CD4-positive, alpha-beta memory T cell (primary cell): ENCODE measurements around the gene NDE1. TPM values are rescaled to one million over a fixed set of nuclear protein-coding genes. Genes with fewer than 3 reads are reported as not detected.

Experiments
- CTCF ChIA-PET: fragments of 350-600 bp; sonication (Branson Sonifier 250); formaldehyde crosslinking; loops from one replicate; lab custom pipeline; 2021; ENCODE audit warnings: inconsistent platforms; ENCODE audit not compliant: partially characterized antibody; lab: Charles Lee
- POLR2A ChIA-PET: fragments of 350-600 bp; sonication (Branson Sonifier 250); formaldehyde crosslinking; loops from one replicate; lab custom pipeline; 2021; ENCODE audit not compliant: partially characterized antibody; lab: Charles Lee
- DNase-seq, 5 donors: peaks; one replicate each; pipeline versions ENCODE4 v3.0.0 to v3.0.0-alpha.2; 2020 to 2022; ENCODE audit warnings: mixed read lengths in 1 of 5
- H3K27ac ChIP-seq: one replicate; pipeline ENCODE4 v1.7.0; 2013; ENCODE audit warnings: low read depth, low read length
- H3K27me3 ChIP-seq: 2 replicates; pipeline ENCODE4 v1.7.0; 2013; ENCODE audit warnings: mild to moderate bottlenecking, low read length, moderate library complexity; ENCODE audit not compliant: insufficient read depth
- H3K36me3 ChIP-seq: 2 replicates; pipeline ENCODE4 v1.7.0; 2013; ENCODE audit warnings: mild to moderate bottlenecking, low read length, moderate library complexity; ENCODE audit not compliant: insufficient read depth
- H3K4me1 ChIP-seq: 2 replicates; pipeline ENCODE4 v1.7.0; 2013; ENCODE audit warnings: mild to moderate bottlenecking, low read length, moderate library complexity; ENCODE audit not compliant: insufficient read depth
- H3K4me3 ChIP-seq, 2 donors: one replicate each; pipeline ENCODE4 v1.7.0; 2013; ENCODE audit warnings: low read length in 2 of 2, mild to moderate bottlenecking in 1 of 2
- H3K9me3 ChIP-seq, 2 donors: one replicate each; pipeline ENCODE4 v1.7.0; 2013; ENCODE audit warnings: low read length in 2 of 2, control low read depth in 1 of 2; ENCODE audit not compliant: control insufficient read depth in 1 of 2
- H3K27ac Mint-ChIP-seq, 7 donors: one replicate each; pipeline ENCODE4 v1.8.0; 2020 to 2021; ENCODE audit warnings: mixed read lengths in 7 of 7, mild to moderate bottlenecking in 6 of 7, inconsistent platforms in 3 of 7, moderate library complexity in 3 of 7
- H3K27me3 Mint-ChIP-seq, 2 donors: one replicate each; pipeline ENCODE4 v1.8.0; 2020 to 2021; ENCODE audit warnings: mixed read lengths in 2 of 2
- H3K36me3 Mint-ChIP-seq, 2 donors: one replicate each; pipeline ENCODE4 v1.8.0; 2020 to 2021; ENCODE audit warnings: mixed read lengths in 2 of 2, inconsistent platforms in 1 of 2, mild to moderate bottlenecking in 1 of 2
- H3K4me1 Mint-ChIP-seq, 4 donors: one replicate each; pipeline ENCODE4 v1.8.0; 2020 to 2021; ENCODE audit warnings: mixed read lengths in 4 of 4, mild to moderate bottlenecking in 1 of 4
- H3K4me3 Mint-ChIP-seq, 8 donors: one replicate each; pipeline ENCODE4 v1.8.0; 2020 to 2021; ENCODE audit warnings: mixed read lengths in 8 of 8, mild to moderate bottlenecking in 7 of 8, moderate library complexity in 6 of 8, inconsistent platforms in 3 of 8
- H3K9me3 Mint-ChIP-seq, 8 donors: one replicate each; pipeline ENCODE4 v1.8.0; 2020 to 2021; ENCODE audit warnings: mixed read lengths in 8 of 8, mild to moderate bottlenecking in 5 of 8, inconsistent platforms in 3 of 8, moderate library complexity in 1 of 8
- intact Hi-C: fragments of 100-400 bp; cut with micrococcal nuclease; formaldehyde crosslinking; loops from one replicate; pipeline ENCODE4 v1.15.1; 2023
- polyA plus RNA-seq, 2 donors: library from polyadenylated mRNA; unstranded; fragments of 300-500 nt; fragmentation: Illumina TruSeq; gene quantifications; one replicate each; pipeline ENCODE4 v1.2.3, GENCODE V29; 2021
- total RNA-seq, 2 experiments: library from RNA; stranded (reverse); gene quantifications; one replicate each; pipeline ENCODE4 v1.2.3, GENCODE V29; 2021

The NDE1 gene
- total and polyA plus RNA-seq, 4 experiments from 2014 or later = 15.3 to 128 (median 93.8) TPM

DNA sequence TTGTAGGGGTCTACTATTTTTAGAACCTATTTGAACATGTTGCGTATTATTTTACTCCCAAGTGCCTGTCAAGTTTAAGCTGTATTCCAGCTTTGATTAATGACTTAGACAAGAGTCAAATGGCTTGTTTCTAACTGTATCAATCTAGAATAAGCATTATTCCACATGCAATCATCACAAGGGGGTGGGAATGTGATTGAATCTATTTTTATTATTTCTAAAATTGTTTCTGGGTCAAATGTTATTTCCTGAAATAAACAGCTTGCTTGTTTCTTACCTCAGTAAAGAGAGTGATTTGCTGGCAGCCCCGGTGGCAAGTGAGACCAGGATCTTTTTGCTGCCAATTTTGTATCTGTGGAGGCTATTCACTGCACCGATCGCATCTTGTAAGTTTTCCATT is 28.6 kb upstream of the NDE1 start:
- Mint-ChIP-seq H3K4me3 (no peak overlapping the region), H3K9me3 (no peaks in the 10 kb centered on the region), H3K4me1 (peaks cover 0 to 4% (median under 1%) of the 10 kb centered on the region in 4 donors), H3K27me3 (no peaks in the 10 kb centered on the region), H3K27ac (no peak overlapping the region), H3K36me3 (peaks cover 64 to 90% of the 10 kb centered on the region in 2 donors)
- H3K4me3 ChIP-seq = no peak overlapping the region
- H3K4me1 ChIP-seq = no peaks in the 10 kb centered on the region
- no peaks in the 10 kb centered on the region for H3K27me3 ChIP-seq
- no peak for DNase-seq
- ChIA-PET CTCF (interaction anchor here (0.6 to 1.1 kb wide), 4 partner anchors 21 to 507 kb away, joined by 3 read pairs; no protein-coding TSS in a partner anchor), POLR2A (no interaction called here)
- no peaks in the 10 kb centered on the region for H3K9me3 ChIP-seq
- peaks cover 81% of the 10 kb centered on the region for H3K36me3 ChIP-seq
- intact Hi-C loops = no loop called here
- no peak overlapping the region for H3K27ac ChIP-seq

DNA sequence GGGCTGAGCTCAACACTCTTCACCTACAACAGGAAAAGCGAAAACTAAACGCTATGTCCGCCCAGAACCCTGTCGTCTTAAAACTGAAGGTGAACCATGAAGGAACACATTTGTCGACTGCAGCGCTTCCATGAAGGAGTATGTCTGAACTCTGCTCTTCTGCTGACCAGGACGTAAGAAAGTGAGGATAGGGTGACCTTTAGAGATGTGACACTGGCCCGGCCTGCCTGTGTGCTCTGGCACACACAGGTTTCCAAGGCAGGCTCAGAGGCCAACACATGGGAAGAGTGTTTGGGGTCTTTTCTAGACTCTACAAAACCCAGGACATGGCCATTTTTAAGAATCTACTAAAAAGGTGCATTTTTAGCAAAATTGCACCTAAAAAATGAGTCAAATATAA is 28.2 kb upstream of the NDE1 start:
- intact Hi-C loops = no loop called here
- Mint-ChIP-seq H3K27ac (peak overlapping the region in 2 of 7 donors; percentile 23 to 43), H3K4me3 (no peak overlapping the region), H3K36me3 (peaks cover 60 to 85% of the 10 kb centered on the region in 2 donors), H3K27me3 (no peaks in the 10 kb centered on the region), H3K9me3 (no peaks in the 10 kb centered on the region), H3K4me1 (peaks cover 0 to 4% (median under 1%) of the 10 kb centered on the region in 4 donors)
- Histone ChIP-seq H3K36me3 (peaks cover 76% of the 10 kb centered on the region), H3K4me1 (no peaks in the 10 kb centered on the region), H3K4me3 (no peak overlapping the region), H3K27me3 (no peaks in the 10 kb centered on the region), H3K27ac (no peak overlapping the region), H3K9me3 (no peaks in the 10 kb centered on the region)
- POLR2A ChIA-PET = interaction anchor here (1.0 kb wide), 1 partner anchor 18 kb away, joined by 3 read pairs; no protein-coding TSS in a partner anchor
- no peak for DNase-seq
- CTCF ChIA-PET = interaction anchor here (0.8 to 1.1 kb wide), 3 partner anchors 20 to 193 kb away, joined by 3 read pairs; no protein-coding TSS in a partner anchor

DNA sequence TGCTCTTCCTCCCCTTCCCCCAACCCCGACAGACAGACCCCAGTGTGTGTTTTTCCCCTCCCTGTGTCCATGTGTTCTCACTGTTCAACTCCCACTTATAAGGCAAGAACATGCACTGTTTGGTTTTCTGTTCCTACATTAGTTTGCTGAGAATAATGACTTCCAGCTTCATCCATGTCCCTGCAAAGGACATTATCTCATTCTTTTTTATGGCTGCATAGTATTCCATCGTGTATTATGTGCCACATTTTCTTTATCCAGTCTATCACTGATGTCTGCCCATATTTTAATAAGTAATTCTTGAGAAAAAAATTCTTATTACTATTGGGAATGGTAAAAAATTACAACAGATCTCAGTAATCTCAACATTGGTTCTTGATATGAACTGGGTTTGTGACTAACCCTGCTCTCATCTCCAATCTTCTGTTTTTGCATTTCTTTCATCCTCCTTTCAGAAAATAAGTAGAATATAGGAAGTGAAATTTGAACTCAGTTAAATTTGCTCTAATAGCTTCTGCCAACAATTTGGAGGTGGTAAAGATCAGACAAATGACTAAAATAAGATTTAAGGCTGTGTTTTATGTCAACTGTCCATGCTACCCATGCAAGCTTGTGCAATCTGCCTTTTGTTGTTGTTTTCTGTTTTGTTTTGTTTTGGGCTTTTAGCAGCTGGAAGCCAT is 18.2 kb upstream of the NDE1 start:
- H3K4me1 Mint-ChIP-seq = peaks cover 20 to 60% (median 38%) of the 10 kb centered on the region in 4 donors
- ChIA-PET CTCF (interaction anchor here (1.6 kb wide), 1 partner anchor 11 kb away, joined by 7 read pairs; the partner anchor contains the start of gene MARF1), POLR2A (interaction anchor here (2.1 kb wide), 1 partner anchor 11 kb away, joined by 8 read pairs; the partner anchor contains the start of gene MARF1)
- no peak for DNase-seq
- Histone ChIP-seq H3K27ac (no peak overlapping the region), H3K4me1 (peaks cover 25% of the 10 kb centered on the region), H3K27me3 (no peaks in the 10 kb centered on the region), H3K4me3 (no peak overlapping the region), H3K36me3 (peaks cover 64% of the 10 kb centered on the region), H3K9me3 (no peaks in the 10 kb centered on the region)
- H3K9me3 Mint-ChIP-seq = peaks cover 0 to 2% (median 0%) of the 10 kb centered on the region in 8 donors
- H3K27ac Mint-ChIP-seq = peak overlapping the region in 3 of 7 donors; percentile 13 to 77 (median 75)
- intact Hi-C loops = no loop called here
- peaks cover 69 to 73% of the 10 kb centered on the region in 2 donors for H3K36me3 Mint-ChIP-seq
- no peak overlapping the region for H3K4me3 Mint-ChIP-seq
- H3K27me3 Mint-ChIP-seq = no peaks in the 10 kb centered on the region

DNA sequence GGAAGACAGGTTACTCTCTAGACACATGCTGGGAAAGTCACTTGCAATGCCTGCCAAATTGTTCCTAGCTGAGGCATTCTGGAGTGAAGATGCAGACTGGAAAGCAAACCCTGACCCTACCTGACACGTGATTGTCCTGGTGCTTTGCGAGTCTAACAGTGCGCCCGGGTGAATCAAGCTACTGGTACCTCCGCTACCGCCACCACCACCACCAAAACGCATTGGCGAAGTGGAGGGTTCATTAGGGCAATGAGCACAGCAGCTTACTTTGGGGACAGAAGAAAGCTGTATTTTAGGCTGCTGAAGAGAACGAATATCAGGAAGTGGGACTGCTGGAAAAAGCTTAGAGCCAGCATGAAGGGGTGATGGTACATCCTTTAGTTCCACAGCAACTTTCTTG is 14.1 kb upstream of the NDE1 start:
- peaks cover 61% of the 10 kb centered on the region for H3K4me1 ChIP-seq
- H3K4me3 ChIP-seq = no peak overlapping the region
- H3K27me3 ChIP-seq = no peaks in the 10 kb centered on the region
- H3K9me3 ChIP-seq = no peaks in the 10 kb centered on the region
- no peaks in the 10 kb centered on the region for H3K27me3 Mint-ChIP-seq
- H3K36me3 ChIP-seq = peaks cover 49% of the 10 kb centered on the region
- ChIA-PET CTCF (interaction anchor here (0.8 to 3.5 kb wide), 4 partner anchors 8 to 70 kb away, joined by 3 to 29 read pairs (median 6); partner anchors contain the start of gene MARF1), POLR2A (interaction anchor here (0.9 to 2.2 kb wide), 8 partner anchors 11 to 45 kb away, joined by 3 to 11 read pairs (median 4); no protein-coding TSS in a partner anchor)
- peak overlapping the region in 7 of 8 donors; percentile 35 to 84 (median 74) for H3K4me3 Mint-ChIP-seq
- H3K27ac ChIP-seq = peak overlapping the region; percentile 39
- DNase-seq = no peak
- peaks cover 0 to 2% (median 0%) of the 10 kb centered on the region in 8 donors for H3K9me3 Mint-ChIP-seq
- intact Hi-C loops = loop anchor here (2.0 kb wide), 1 partner anchor 43 kb away; no protein-coding TSS in a partner anchor
- peaks cover 76 to 81% of the 10 kb centered on the region in 2 donors for H3K36me3 Mint-ChIP-seq
- H3K4me1 Mint-ChIP-seq = peaks cover 35 to 79% (median 56%) of the 10 kb centered on the region in 4 donors
- peak overlapping the region; percentile 88 to 98 (median 93) for H3K27ac Mint-ChIP-seq

DNA sequence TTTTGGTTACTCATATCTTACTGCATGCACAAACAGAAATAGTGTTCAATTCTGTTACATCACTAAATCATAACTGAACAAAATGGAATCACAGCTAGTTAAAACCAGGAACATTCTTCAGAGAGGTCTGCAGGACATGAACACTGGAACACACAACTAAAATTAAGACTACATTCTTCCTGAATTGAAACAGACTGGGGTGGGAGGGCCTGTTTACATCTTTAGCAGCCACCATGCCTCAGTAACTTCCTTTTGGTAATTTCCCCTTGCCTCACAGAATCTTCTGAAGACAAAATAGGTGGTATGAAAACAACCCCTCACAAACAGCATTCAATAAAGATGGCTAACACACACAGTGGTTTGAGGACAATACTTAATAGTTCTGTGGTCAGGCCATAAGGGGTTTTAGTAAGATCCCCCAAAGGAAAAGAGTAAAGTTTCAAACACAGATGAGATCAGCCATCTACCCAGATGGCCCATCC is 13.6 kb upstream of the NDE1 start:
- Histone ChIP-seq H3K36me3 (peaks cover 46% of the 10 kb centered on the region), H3K27me3 (no peaks in the 10 kb centered on the region), H3K4me1 (peaks cover 66% of the 10 kb centered on the region), H3K9me3 (no peaks in the 10 kb centered on the region), H3K4me3 (no peak overlapping the region), H3K27ac (peak overlapping the region; percentile 39)
- DNase-seq = peak in 4 of 5 donors; percentile 29 to 45 (median 31)
- intact Hi-C loops = loop anchor here (2.0 kb wide), 1 partner anchor 44 kb away; no protein-coding TSS in a partner anchor
- ChIA-PET CTCF (interaction anchor here (0.8 to 3.5 kb wide), 4 partner anchors 7 to 69 kb away, joined by 3 to 29 read pairs (median 6); partner anchors contain the start of gene MARF1), POLR2A (interaction anchor here (1.0 to 2.2 kb wide), 7 partner anchors 12 to 45 kb away, joined by 3 to 11 read pairs (median 4); no protein-coding TSS in a partner anchor)
- peaks cover 0 to 2% (median 0%) of the 10 kb centered on the region in 8 donors for H3K9me3 Mint-ChIP-seq
- H3K27ac Mint-ChIP-seq = peak overlapping the region; percentile 88 to 98 (median 93)
- peak overlapping the region; percentile 42 to 84 (median 76) for H3K4me3 Mint-ChIP-seq
- peaks cover 39 to 84% (median 61%) of the 10 kb centered on the region in 4 donors for H3K4me1 Mint-ChIP-seq
- peaks cover 72 to 78% of the 10 kb centered on the region in 2 donors for H3K36me3 Mint-ChIP-seq
- H3K27me3 Mint-ChIP-seq = no peaks in the 10 kb centered on the region

DNA sequence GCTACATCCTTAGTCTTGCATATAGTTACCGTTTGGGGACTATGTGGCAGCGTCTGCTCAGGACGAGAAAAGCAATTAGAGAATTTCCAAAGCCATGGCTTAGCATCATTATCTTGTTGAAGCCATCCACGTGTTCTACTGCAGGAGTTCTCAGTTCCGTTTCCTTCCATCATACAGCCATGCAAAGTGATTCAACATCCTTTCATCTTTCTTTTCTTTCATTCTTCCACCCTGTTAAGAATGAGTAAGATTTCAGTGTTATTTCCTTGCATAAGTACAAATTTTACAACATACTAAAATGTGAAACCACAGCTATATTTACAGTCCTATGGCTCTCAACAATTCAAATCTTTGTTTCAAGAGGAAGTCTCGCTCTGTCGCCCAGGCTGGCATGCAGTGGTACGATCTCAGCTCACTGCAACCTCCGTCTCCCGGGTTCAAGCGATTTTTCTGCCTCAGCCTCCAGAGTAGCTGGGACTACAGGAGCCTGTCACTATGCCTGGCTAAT is 10.9 kb upstream of the NDE1 start:
- no peaks in the 10 kb centered on the region for H3K9me3 ChIP-seq
- ChIA-PET POLR2A (interaction anchor here (0.6 to 1.2 kb wide), 4 partner anchors 15 to 627 kb away, joined by 3 to 4 read pairs (median 3); no protein-coding TSS in a partner anchor), CTCF (no interaction called here)
- peak overlapping the region; percentile 19 to 99 (median 89) for H3K27ac Mint-ChIP-seq
- peak overlapping the region; percentile 1 for H3K27ac ChIP-seq
- H3K27me3 ChIP-seq = no peaks in the 10 kb centered on the region
- H3K27me3 Mint-ChIP-seq = no peaks in the 10 kb centered on the region
- DNase-seq = peak in 2 of 5 donors; percentile 12 to 17
- peaks cover 80% of the 10 kb centered on the region for H3K4me1 ChIP-seq
- H3K4me1 Mint-ChIP-seq = peaks cover 50 to 89% (median 67%) of the 10 kb centered on the region in 4 donors
- intact Hi-C loops = no loop called here
- H3K9me3 Mint-ChIP-seq = peaks cover 0 to 2% (median 0%) of the 10 kb centered on the region in 8 donors
- H3K4me3 Mint-ChIP-seq = peak overlapping the region; percentile 44 to 77 (median 70)
- H3K36me3 Mint-ChIP-seq = peaks cover 45 to 63% of the 10 kb centered on the region in 2 donors
- H3K36me3 ChIP-seq = peaks cover 27% of the 10 kb centered on the region
- H3K4me3 ChIP-seq = no peak overlapping the region
